Lower leg skin (tissue), 3 donors: ENCODE results near the gene DPCD.

Experiments used
- CTCF ChIP-seq, 3 donors: fragments of 450-650 bp; IDR thresholded peaks; one replicate each; pipeline ENCODE4 v1.5.1; 2016; ENCODE audit warnings: antibody characterized with exemption in 3 of 3, mild to moderate bottlenecking in 3 of 3, moderate library complexity in 2 of 3
- POLR2A ChIP-seq, 2 donors: fragments of 450-650 bp; IDR thresholded peaks; one replicate each; pipeline ENCODE4 v1.6.1; 2016 to 2017; ENCODE audit warnings: antibody characterized with exemption in 2 of 2, mild to moderate bottlenecking in 1 of 2, moderate library complexity in 1 of 2

- TF ChIP-seq CTCF (IDR thresholded peaks at IDR 0.05) (no peak), POLR2A (IDR thresholded peaks at IDR 0.05) (no peak)
These were observed 29.9 kb downstream of the DPCD start for GRCh38 chr10:101617824-101618568.
